GM12878 (cell line): ENCODE results near the gene PHACTR1.

Source experiments
- CBFB ChIP-seq: IDR thresholded peaks from 2 replicates; pipeline ENCODE4 v1.6.1; 2016; ENCODE audit warnings: antibody characterized with exemption, low read depth
- CHD2 ChIP-seq: IDR thresholded peaks from 2 replicates; pipeline ENCODE4 v1.6.1; 2011; ENCODE audit warnings: low read depth, low read length, improper control_type of control experiment, borderline replicate concordance
- CREB1 ChIP-seq: IDR thresholded peaks from 2 replicates; pipeline ENCODE4 v1.6.1; 2012; ENCODE audit warnings: low read depth, mild to moderate bottlenecking, inconsistent platforms
- CREM ChIP-seq: IDR thresholded peaks from 2 replicates; pipeline ENCODE4 v1.6.1; 2014; ENCODE audit warnings: antibody characterized with exemption, low read depth
- JUNB ChIP-seq: IDR thresholded peaks from 2 replicates; pipeline ENCODE4 v1.6.1; 2016; ENCODE audit warnings: antibody characterized with exemption, mild to moderate bottlenecking
- NFIC ChIP-seq: IDR thresholded peaks from 2 replicates; pipeline ENCODE4 v1.6.1; 2012; ENCODE audit warnings: low read depth, mild to moderate bottlenecking, inconsistent platforms, low read length, moderate library complexity
- SMAD1 ChIP-seq: fragments of 450-650 bp; IDR thresholded peaks from 2 replicates; pipeline ENCODE4 v1.6.1; 2018; ENCODE audit warnings: mild to moderate bottlenecking, low read depth; ENCODE audit not compliant: partially characterized antibody
- TBL1XR1 ChIP-seq: IDR thresholded peaks from 2 replicates; pipeline ENCODE4 v1.6.1; 2012; ENCODE audit warnings: low read depth, low read length, improper control_type of control experiment
- ZNF274 ChIP-seq: IDR thresholded peaks from one replicate; pipeline ENCODE4 v1.8.0; 2011; ENCODE audit not compliant: insufficient read length, insufficient read depth
- TF ChIP-seq, protein P1 (sequence below), 3 experiments: IDR thresholded peaks in 2 of 3; conservative IDR thresholded peaks in 1 of 3; 2 replicates each; pipeline ENCODE4 v1.5.1; 2011; ENCODE audit warnings: low read depth in 3 of 3, low read length in 3 of 3, mild to moderate bottlenecking in 3 of 3, control low read depth in 2 of 3, moderate library complexity in 2 of 3, inconsistent platforms in 1 of 3, mixed read lengths in 1 of 3; ENCODE audit not compliant: control insufficient read depth in 2 of 3, insufficient read depth in 1 of 3; ENCODE audit errors: extremely low read depth in 1 of 3

DNA sequence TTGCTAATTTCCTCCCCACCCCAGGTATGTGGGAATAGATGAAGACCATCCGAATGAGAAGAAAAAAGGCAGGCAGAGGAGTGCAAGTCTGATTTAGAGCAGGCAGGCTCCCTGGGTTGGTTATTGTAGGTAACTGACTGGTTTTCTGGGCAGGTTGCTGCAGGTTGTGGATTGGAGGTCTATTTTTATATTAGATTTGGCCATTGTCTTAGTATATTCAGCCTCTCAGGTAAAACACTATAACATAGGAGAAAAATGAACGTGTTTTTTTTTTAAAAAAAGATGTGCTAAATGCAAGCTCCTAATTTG, 612.3 kb downstream of the PHACTR1 start:
- TF ChIP-seq JUNB (no peak), ZNF274 (no peak), CREB1 (no peak), SMAD1 (no peak), NFIC (no peak), CREM (no peak), CBFB (no peak), TBL1XR1 (no peak), CHD2 (no peak)
- TF ChIP-seq, protein P1, sequence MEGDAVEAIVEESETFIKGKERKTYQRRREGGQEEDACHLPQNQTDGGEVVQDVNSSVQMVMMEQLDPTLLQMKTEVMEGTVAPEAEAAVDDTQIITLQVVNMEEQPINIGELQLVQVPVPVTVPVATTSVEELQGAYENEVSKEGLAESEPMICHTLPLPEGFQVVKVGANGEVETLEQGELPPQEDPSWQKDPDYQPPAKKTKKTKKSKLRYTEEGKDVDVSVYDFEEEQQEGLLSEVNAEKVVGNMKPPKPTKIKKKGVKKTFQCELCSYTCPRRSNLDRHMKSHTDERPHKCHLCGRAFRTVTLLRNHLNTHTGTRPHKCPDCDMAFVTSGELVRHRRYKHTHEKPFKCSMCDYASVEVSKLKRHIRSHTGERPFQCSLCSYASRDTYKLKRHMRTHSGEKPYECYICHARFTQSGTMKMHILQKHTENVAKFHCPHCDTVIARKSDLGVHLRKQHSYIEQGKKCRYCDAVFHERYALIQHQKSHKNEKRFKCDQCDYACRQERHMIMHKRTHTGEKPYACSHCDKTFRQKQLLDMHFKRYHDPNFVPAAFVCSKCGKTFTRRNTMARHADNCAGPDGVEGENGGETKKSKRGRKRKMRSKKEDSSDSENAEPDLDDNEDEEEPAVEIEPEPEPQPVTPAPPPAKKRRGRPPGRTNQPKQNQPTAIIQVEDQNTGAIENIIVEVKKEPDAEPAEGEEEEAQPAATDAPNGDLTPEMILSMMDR (IDR thresholded peaks at IDR 0.05 in 2 of 3, conservative IDR thresholded peaks at IDR 0.05 in 1 of 3; ENCODE audit: control insufficient read depth in 2 of 3, extremely low read depth in 1 of 3, insufficient read depth in 1 of 3, low read depth in 3 of 3, low read length in 3 of 3) = no peak
